H1 (cell line): ENCODE measurements around the gene DSCAM.

Source experiments
- BRCA1 ChIP-seq: IDR thresholded peaks from 2 replicates; pipeline ENCODE4 v1.6.1; 2012; ENCODE audit warnings: low read depth, low read length, improper control_type of control experiment
- CHD2 ChIP-seq: IDR thresholded peaks from 2 replicates; pipeline ENCODE4 v1.6.1; 2012; ENCODE audit warnings: low read length, improper control_type of control experiment
- CTCF ChIP-seq, 3 experiments: IDR thresholded peaks; 1 replicate in 2 of 3; 2 replicates in 1 of 3; pipeline versions ENCODE4 v1.5.1 to v1.6.1; 2011; ENCODE audit warnings: low read length in 3 of 3, mild to moderate bottlenecking in 3 of 3, inconsistent platforms in 2 of 3, low read depth in 1 of 3, moderate library complexity in 1 of 3; ENCODE audit not compliant: insufficient read depth in 1 of 3; ENCODE audit errors: control extremely low read depth in 1 of 3
- POLR2AphosphoS5 ChIP-seq: IDR thresholded peaks from 2 replicates; pipeline ENCODE4 v1.6.1; 2011; ENCODE audit warnings: low read depth, low read length
- RAD21 ChIP-seq, 2 experiments: IDR thresholded peaks in 1 of 2; conservative IDR thresholded peaks in 1 of 2; 2 replicates each; pipeline ENCODE4 v1.6.1; 2011; ENCODE audit warnings: low read depth in 2 of 2, low read length in 2 of 2, improper control_type of control experiment in 1 of 2, inconsistent platforms in 1 of 2, mild to moderate bottlenecking in 1 of 2, moderate library complexity in 1 of 2
- YY1 ChIP-seq: IDR thresholded peaks from 2 replicates; pipeline ENCODE4 v1.6.1; 2011; ENCODE audit warnings: low read depth, mild to moderate bottlenecking, low read length

- TF ChIP-seq CHD2 (no peak), YY1 (no peak), POLR2AphosphoS5 (no peak), RAD21 (IDR thresholded peaks at IDR 0.05 in 1 of 2, conservative IDR thresholded peaks at IDR 0.05 in 1 of 2; ENCODE audit: low read depth in 2 of 2, low read length in 2 of 2) (no peak), CTCF (IDR thresholded peaks at IDR 0.05; ENCODE audit: control extremely low read depth in 1 of 3, insufficient read depth in 1 of 3, low read depth in 1 of 3, low read length in 3 of 3) (no peak), BRCA1 (no peak)
These were observed 186.5 kb downstream of the DSCAM start for GRCh38 chr21:40660461-40660860.
